Measurements from ENCODE around the gene RARB. TPM values are rescaled to one million over a fixed set of nuclear protein-coding genes. Genes with fewer than 3 reads are reported as not detected.

RARB gene
- total RNA-seq, 1 experiment from 2014 or later = 0.24 TPM

DNA sequence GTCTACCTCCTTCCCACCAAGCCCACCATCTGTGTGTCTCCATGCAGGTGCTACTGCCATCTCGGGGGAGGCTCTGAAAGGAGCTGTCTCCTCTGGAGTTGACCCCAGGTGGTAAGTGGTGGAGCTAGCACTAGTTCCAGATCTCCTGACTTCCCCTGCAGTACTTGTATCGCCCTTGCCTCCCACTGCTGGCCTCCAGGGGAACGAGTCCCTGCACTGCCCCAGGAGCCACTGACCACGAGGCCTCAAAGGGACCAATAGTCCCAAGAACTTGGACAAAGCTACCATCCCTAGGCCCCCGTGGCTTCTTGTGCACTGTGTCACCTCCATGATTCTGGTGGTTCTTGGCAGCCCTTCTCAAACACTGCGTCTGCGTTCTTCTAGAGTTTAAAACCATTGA, 137.7 kb downstream of the RARB start:
- H3K36me3 ChIP-seq (ENCODE audit: insufficient read depth, low read length, poor library complexity, severe bottlenecking) = no peaks in the 10 kb centered on the region
- intact Hi-C loops (cut with micrococcal nuclease; ENCODE audit: unreplicated experiment) = no loop called here
- H3K27ac ChIP-seq (ENCODE audit: low read depth, low read length, poor library complexity, severe bottlenecking) = no peak overlapping the region
- H3K4me1 ChIP-seq (ENCODE audit: insufficient read depth, low read length, poor library complexity, severe bottlenecking) = no peaks in the 10 kb centered on the region
- no peak overlapping the region for H3K4me3 ChIP-seq (ENCODE audit: low read depth, low read length, poor library complexity, severe bottlenecking)
- H3K9me3 ChIP-seq (ENCODE audit: low read depth, low read length, poor library complexity, severe bottlenecking) = no peaks in the 10 kb centered on the region
- no peaks in the 10 kb centered on the region for H3K27me3 ChIP-seq (replicated peaks; ENCODE audit: insufficient read depth, low read depth, low read length, poor library complexity)
- ChIA-PET CTCF (no interaction called here), POLR2A (ENCODE audit: low non-redundant PET) (no interaction called here)
- TF ChIP-seq EZH2 (IDR thresholded peaks at IDR 0.05; ENCODE audit: borderline replicate concordance, low read depth, low read length, poor library complexity, severe bottlenecking) (no peak), CTCF (conservative IDR thresholded peaks at IDR 0.05; ENCODE audit: low read depth, low read length) (no peak)
- no peak for DNase-seq (ENCODE audit: low spot score)
- BruUV-seq (replicated peaks) = no TSS peak

DNA sequence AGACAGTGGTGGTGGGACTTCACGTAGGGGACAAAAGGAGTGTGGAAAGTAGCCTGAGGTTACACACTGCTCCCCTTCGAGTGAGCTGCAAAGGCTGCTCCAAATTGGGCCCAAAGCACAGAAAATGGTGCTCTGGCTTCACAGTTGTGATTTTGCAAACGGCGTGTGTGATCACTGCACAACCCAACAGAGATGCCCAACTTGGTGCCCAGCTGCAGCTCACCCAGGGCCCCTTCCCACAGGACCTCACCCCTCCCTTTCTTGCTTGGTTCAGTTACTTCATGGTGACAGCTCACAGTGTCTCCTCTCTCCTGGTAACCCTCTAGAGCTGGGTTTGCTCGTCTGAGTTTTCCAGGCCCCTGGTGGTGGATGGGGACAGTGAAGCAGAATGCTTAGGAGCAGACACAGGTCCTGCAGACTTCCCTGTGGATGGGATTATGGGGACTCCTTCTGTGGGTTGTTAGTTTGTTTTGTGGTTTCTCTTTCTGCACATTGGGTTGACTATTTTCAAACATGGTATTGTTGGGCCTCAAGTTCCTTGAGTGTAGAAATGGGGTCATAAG, 138.4 kb downstream of the RARB start:
- no peaks in the 10 kb centered on the region for H3K9me3 ChIP-seq (ENCODE audit: low read depth, low read length, poor library complexity, severe bottlenecking)
- ChIA-PET POLR2A (ENCODE audit: low non-redundant PET) (no interaction called here), CTCF (no interaction called here)
- no peaks in the 10 kb centered on the region for H3K36me3 ChIP-seq (ENCODE audit: insufficient read depth, low read length, poor library complexity, severe bottlenecking)
- BruUV-seq (replicated peaks) = no TSS peak
- H3K4me3 ChIP-seq (ENCODE audit: low read depth, low read length, poor library complexity, severe bottlenecking) = no peak overlapping the region
- DNase-seq (ENCODE audit: low spot score) = peak; percentile 6
- no peak for TF ChIP-seq CTCF (conservative IDR thresholded peaks at IDR 0.05; ENCODE audit: low read depth, low read length)
- no peak for TF ChIP-seq EZH2 (IDR thresholded peaks at IDR 0.05; ENCODE audit: borderline replicate concordance, low read depth, low read length, poor library complexity, severe bottlenecking)
- H3K27me3 ChIP-seq (replicated peaks; ENCODE audit: insufficient read depth, low read depth, low read length, poor library complexity) = no peaks in the 10 kb centered on the region
- H3K4me1 ChIP-seq (ENCODE audit: insufficient read depth, low read length, poor library complexity, severe bottlenecking) = no peaks in the 10 kb centered on the region
- intact Hi-C loops (cut with micrococcal nuclease; ENCODE audit: unreplicated experiment) = no loop called here
- H3K27ac ChIP-seq (ENCODE audit: low read depth, low read length, poor library complexity, severe bottlenecking) = no peak overlapping the region

DNA sequence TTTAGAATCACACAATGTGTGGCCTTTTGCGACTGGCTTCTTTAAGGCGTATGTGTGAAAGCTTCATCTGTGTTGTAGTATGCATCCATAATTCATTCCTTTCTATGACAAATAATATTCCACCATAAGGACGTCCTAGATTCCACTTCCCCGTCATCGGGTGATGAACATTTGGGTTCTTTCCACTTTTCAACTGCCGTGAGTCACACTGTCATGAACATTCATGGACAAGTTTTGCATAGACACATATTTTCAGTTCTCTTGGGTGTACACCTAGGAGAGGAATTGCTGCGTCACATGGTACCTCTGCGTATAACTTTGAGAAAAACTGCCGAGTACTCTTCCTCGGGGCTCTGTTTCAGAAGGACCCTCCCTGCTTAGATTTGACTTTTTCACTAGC, 139.3 kb downstream of the RARB start:
- POLR2A ChIA-PET (ENCODE audit: low non-redundant PET) = no interaction called here
- DNase-seq (ENCODE audit: low spot score) = no peak

More for the DNA sequence above, 139.3 kb downstream of the RARB start:
- H3K27ac ChIP-seq (ENCODE audit: low read depth, low read length, poor library complexity, severe bottlenecking) = no peak overlapping the region
- TF ChIP-seq EZH2 (IDR thresholded peaks at IDR 0.05; ENCODE audit: borderline replicate concordance, low read depth, low read length, poor library complexity, severe bottlenecking) (no peak), CTCF (conservative IDR thresholded peaks at IDR 0.05; ENCODE audit: low read depth, low read length) (no peak)
- CTCF ChIA-PET = no interaction called here
- no TSS peak for BruUV-seq (replicated peaks)
- H3K4me1 ChIP-seq (ENCODE audit: insufficient read depth, low read length, poor library complexity, severe bottlenecking) = no peaks in the 10 kb centered on the region
- H3K36me3 ChIP-seq (ENCODE audit: insufficient read depth, low read length, poor library complexity, severe bottlenecking) = no peaks in the 10 kb centered on the region
- H3K27me3 ChIP-seq (replicated peaks; ENCODE audit: insufficient read depth, low read depth, low read length, poor library complexity) = no peaks in the 10 kb centered on the region
- H3K4me3 ChIP-seq (ENCODE audit: low read depth, low read length, poor library complexity, severe bottlenecking) = no peak overlapping the region
- intact Hi-C loops (cut with micrococcal nuclease; ENCODE audit: unreplicated experiment) = no loop called here
- no peaks in the 10 kb centered on the region for H3K9me3 ChIP-seq (ENCODE audit: low read depth, low read length, poor library complexity, severe bottlenecking)
